Fibroblast of pulmonary artery (primary cell): ENCODE measurements around the gene AXL.
A peak's percentile ranks its signal among the peaks of the same experiment; 100 is the strongest.

ENCODE experiments used
- DNase-seq: peaks from one replicate; pipeline ENCODE4 v3.0.0-alpha.2; 2010; ENCODE audit warnings: low read depth
- H3K4me3 ChIP-seq: replicated peaks from 2 replicates; pipeline ENCODE4 v1.5.1; 2011; ENCODE audit warnings: low read depth, mild to moderate bottlenecking, control low read depth, low read length, moderate library complexity
- TF ChIP-seq, protein P1 (sequence below): IDR thresholded peaks from 2 replicates; pipeline ENCODE4 v1.5.1; 2011; ENCODE audit warnings: mild to moderate bottlenecking, control low read depth, low read length, inconsistent platforms; ENCODE audit errors: missing control alignments

Gene AXL

GRCh38 chr19:41187884-41188279 is 31.1 kb upstream of the AXL start:
- TF ChIP-seq, protein P1, sequence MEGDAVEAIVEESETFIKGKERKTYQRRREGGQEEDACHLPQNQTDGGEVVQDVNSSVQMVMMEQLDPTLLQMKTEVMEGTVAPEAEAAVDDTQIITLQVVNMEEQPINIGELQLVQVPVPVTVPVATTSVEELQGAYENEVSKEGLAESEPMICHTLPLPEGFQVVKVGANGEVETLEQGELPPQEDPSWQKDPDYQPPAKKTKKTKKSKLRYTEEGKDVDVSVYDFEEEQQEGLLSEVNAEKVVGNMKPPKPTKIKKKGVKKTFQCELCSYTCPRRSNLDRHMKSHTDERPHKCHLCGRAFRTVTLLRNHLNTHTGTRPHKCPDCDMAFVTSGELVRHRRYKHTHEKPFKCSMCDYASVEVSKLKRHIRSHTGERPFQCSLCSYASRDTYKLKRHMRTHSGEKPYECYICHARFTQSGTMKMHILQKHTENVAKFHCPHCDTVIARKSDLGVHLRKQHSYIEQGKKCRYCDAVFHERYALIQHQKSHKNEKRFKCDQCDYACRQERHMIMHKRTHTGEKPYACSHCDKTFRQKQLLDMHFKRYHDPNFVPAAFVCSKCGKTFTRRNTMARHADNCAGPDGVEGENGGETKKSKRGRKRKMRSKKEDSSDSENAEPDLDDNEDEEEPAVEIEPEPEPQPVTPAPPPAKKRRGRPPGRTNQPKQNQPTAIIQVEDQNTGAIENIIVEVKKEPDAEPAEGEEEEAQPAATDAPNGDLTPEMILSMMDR = no peak
- no peak overlapping the region for H3K4me3 ChIP-seq
- no peak for DNase-seq

DNA sequence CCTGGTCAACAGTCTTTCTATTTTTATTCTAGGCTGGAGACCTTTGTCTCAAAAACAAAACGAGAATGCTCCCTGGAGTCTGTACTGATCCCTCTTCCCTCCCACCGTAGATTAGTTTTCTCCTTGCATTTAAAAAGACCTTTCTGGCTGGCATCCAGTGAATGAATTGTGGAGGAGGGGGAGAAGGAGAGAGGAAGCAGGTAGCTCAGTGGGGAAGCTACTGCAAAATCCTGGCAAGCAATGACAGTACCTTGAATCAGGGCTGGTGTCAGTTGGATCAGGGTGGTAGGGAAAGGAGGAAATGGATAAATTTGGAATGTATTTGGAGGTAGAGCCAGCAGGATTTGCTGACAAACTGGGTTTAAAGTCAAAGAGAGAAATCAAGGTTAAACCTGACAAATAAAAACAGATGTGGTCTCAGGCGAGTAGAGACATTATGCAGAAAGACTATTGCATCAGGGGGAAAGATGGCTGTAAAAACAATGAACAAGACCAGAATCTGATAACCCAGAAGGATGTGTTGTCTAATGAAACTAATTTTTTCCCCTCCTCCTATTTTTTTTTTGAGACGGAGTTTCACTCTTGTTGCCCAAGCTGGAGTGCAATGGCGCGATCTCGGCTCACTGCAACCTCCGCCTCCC is 29.5 kb upstream of the AXL start:
- DNase-seq = no peak
- TF ChIP-seq, protein P1 = no peak
- H3K4me3 ChIP-seq = no peak overlapping the region

GRCh38 chr19:41192574-41193429 is 26.2 kb upstream of the AXL start, which contains the start of gene CYP2S1:
Gene CYP2S1 (plus strand): TSS chr19:41193219. CDS start chr19:41193265, 46 bp downstream.
- H3K4me3 ChIP-seq = peak within 1 kb of the TSS; percentile 32
- TF ChIP-seq, protein P1 = no peak
- no peak for DNase-seq

GRCh38 chr19:41193430-41194156 is 25.4 kb upstream of the AXL start:
- no peak for DNase-seq

DNA sequence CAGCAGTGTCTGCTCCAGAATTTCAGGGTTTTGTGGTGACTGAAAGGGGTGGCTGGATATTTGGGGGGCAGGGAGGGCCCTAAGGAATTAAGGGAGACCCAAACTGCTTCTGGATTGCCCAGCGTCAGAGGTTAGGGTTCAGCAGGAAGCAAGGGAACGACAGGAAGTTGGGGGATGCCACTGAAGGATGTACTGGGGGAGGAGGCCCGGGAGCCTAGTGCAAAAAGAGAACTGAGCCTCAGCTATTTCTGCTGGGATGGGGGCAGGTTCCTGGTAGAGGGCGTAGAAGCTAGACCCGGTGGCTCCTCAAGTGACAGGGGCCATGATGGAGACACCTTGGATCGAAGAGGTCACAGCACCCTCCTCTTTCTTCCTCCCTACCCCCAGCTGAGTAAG is 24.9 kb upstream of the AXL start:
- TF ChIP-seq, protein P1 = no peak
- DNase-seq = no peak
- H3K4me3 ChIP-seq = no peak overlapping the region

More at GRCh38 chr19:41193430-41194156, 25.4 kb upstream of the AXL start:
- TF ChIP-seq, protein P1 = no peak
- H3K4me3 ChIP-seq = peak overlapping the region; percentile 32

- no peak overlapping the region for H3K4me3 ChIP-seq
- TF ChIP-seq, protein P1 = no peak
- DNase-seq = no peak
Observed at GRCh38 chr19:41195675-41196497, 23.1 kb upstream of the AXL start.
